NCI-H1048 (cell line): ENCODE measurements around the gene LRRN4CL.
"Not testable (repeated sequence)": the region's sequence is repeated elsewhere in the genome, so short reads cannot be mapped to it uniquely, and the experiment has no call there.

Source experiments
- DNase-seq: peaks from one replicate; lab custom pipeline; 2025; lab: John Stamatoyannopoulos, UW

The LRRN4CL gene

GRCh38 chr11:62709247-62710000 lies 20.1 kb upstream of the LRRN4CL start:
- DNase-seq, result peak; percentile 89

- no peak for DNase-seq
Measured at GRCh38 chr11:62708793-62709192, 19.5 kb upstream of the LRRN4CL start.

GRCh38 chr11:62708392-62708791 lies 19.1 kb upstream of the LRRN4CL start:
- DNase-seq, result no peak

GRCh38 chr11:62707277-62707861 lies 18.0 kb upstream of the LRRN4CL start, which contains the start of the genes BSCL2 and GNG3:
BSCL2 (minus strand) TSS chr11:62707424; CDS start chr11:62707195, 229 bp downstream.
GNG3 (plus strand) TSS chr11:62707676; CDS start chr11:62708296, 620 bp downstream.
- DNase-seq, result no peak

- DNase-seq, result no peak
Measured at GRCh38 chr11:62706850-62707247, 17.5 kb upstream of the LRRN4CL start.

- DNase-seq, result peak; percentile 88
Measured at GRCh38 chr11:62705880-62706849, 16.8 kb upstream of the LRRN4CL start.

GRCh38 chr11:62705413-62705812 lies 16.1 kb upstream of the LRRN4CL start:
- no peak for DNase-seq

GRCh38 chr11:62703921-62704320 lies 14.6 kb upstream of the LRRN4CL start:
- DNase-seq, result not testable (repeated sequence)

GRCh38 chr11:62702246-62702645 lies 12.9 kb upstream of the LRRN4CL start:
- no peak for DNase-seq

GRCh38 chr11:62694455-62695167 lies 5.3 kb upstream of the LRRN4CL start:
- no peak for DNase-seq

- not testable (repeated sequence) for DNase-seq
Measured at GRCh38 chr11:62693624-62694023, 4.3 kb upstream of the LRRN4CL start.

- DNase-seq, result no peak
Measured at GRCh38 chr11:62688491-62688890, 839 bp downstream of the LRRN4CL start.

GRCh38 chr11:62687508-62688396 lies 1.6 kb downstream of the LRRN4CL start:
- DNase-seq, result no peak

GRCh38 chr11:62682518-62682917 lies 6.8 kb downstream of the LRRN4CL start:
- no peak for DNase-seq

- DNase-seq, result no peak
Measured at GRCh38 chr11:62680825-62681240, 8.5 kb downstream of the LRRN4CL start.

- no peak for DNase-seq
Measured at GRCh38 chr11:62678770-62679696, 10.3 kb downstream of the LRRN4CL start, which contains the start of gene UBXN1. UBXN1 (minus strand) TSS chr11:62679073; CDS start chr11:62678923, 150 bp downstream.

- no peak for DNase-seq
Measured at GRCh38 chr11:62678433-62678769, 10.9 kb downstream of the LRRN4CL start.

- no peak for DNase-seq
Measured at GRCh38 chr11:62677714-62678113, 11.6 kb downstream of the LRRN4CL start.

- DNase-seq, result no peak
Measured at GRCh38 chr11:62677156-62677555, 12.2 kb downstream of the LRRN4CL start.
